Measurements from ENCODE around the gene NKX6-2.
A peak's percentile ranks its signal among the peaks of the same experiment; 100 is the strongest.
"Not testable (repeated sequence)": the region's sequence is repeated elsewhere in the genome, so short reads cannot be mapped to it uniquely, and the experiment has no call there.

NKX6-2 gene

DNA sequence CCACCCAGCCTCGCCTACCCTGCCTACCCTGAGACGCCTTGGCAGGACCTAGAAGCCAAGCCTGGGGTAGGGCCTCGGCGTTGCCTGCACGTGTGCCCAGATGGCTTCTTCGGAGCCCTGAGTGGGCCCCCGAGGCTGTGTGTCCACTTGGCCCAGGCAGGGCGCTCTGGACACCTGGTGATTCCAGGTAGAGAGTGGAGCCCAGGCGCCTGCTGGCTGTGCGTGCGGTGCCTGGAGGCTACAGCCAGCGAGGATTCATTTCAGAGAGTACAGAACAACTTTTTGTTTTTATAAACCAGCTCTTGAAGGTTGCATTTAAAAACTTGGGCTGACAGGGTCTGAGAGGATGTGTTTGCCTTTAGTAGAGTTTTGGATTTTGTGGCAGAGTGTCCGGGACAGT lies 40.0 kb downstream of the NKX6-2 start:
- H3K36me3 ChIP-seq (replicated peaks): peaks cover 8% of the 10 kb centered on the region
- no peaks in the 10 kb centered on the region for H3K27me3 ChIP-seq (replicated peaks)
- in situ Hi-C loops (cut with HindIII; ENCODE audit: low pct_ligation_motif_present, low sequenced_read_pairs): no loop called here
- TF ChIP-seq CTCF (IDR thresholded peaks at IDR 0.05; ENCODE audit: low read depth, low read length, missing control alignments): no peak
- no peak overlapping the region for H3K27ac ChIP-seq
- no peak overlapping the region for H3K4me3 ChIP-seq (ENCODE audit: low read depth, low read length)
- DNase-seq: no peak

GRCh38 chr10:132745511-132745910 lies 40.4 kb downstream of the NKX6-2 start:
- no peak overlapping the region for H3K4me3 ChIP-seq (ENCODE audit: low read depth, low read length)
- H3K27ac ChIP-seq: no peak overlapping the region
- peaks cover 8% of the 10 kb centered on the region for H3K36me3 ChIP-seq (replicated peaks)
- no peak for TF ChIP-seq CTCF (IDR thresholded peaks at IDR 0.05; ENCODE audit: low read depth, low read length, missing control alignments)
- in situ Hi-C loops (cut with HindIII; ENCODE audit: low pct_ligation_motif_present, low sequenced_read_pairs): no loop called here
- H3K27me3 ChIP-seq (replicated peaks): no peaks in the 10 kb centered on the region
- no peak for DNase-seq

GRCh38 chr10:132744839-132745238 lies 41.1 kb downstream of the NKX6-2 start:
- DNase-seq: no peak
- Histone ChIP-seq H3K36me3 (replicated peaks) (peaks cover 6% of the 10 kb centered on the region), H3K4me3 (ENCODE audit: low read depth, low read length) (no peak overlapping the region), H3K27ac (no peak overlapping the region), H3K27me3 (replicated peaks) (no peaks in the 10 kb centered on the region)
- in situ Hi-C loops (cut with HindIII; ENCODE audit: low pct_ligation_motif_present, low sequenced_read_pairs): no loop called here
- no peak for TF ChIP-seq CTCF (IDR thresholded peaks at IDR 0.05; ENCODE audit: low read depth, low read length, missing control alignments)

DNA sequence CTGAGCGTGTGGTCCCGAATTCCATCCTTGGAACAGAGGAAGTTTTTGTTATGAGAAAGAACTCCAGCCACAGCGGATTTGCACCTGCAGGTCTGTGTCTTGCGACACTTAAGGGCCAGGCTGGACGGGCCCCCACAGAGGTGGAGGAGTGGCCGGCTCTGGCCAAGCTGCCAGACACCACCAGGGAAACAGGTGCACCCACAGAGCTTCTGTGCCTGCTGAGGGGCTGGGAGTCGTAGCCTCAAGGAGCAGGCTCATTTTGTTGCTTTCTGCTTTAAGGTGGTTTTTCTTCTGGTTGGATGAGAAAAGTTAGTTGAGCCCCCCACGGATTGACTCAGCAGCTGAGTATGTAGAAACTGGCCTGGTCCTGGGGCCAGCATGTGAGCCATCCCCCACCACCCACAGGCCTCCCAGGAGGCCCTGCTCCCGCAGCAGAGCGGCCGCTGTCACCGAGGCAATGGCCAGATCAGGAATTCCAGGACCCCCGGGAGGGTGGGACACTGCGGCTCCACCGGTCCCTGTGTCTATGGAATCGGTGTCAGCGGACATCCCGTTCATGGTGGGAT lies 41.9 kb downstream of the NKX6-2 start:
- H3K36me3 ChIP-seq (replicated peaks): peaks cover 2% of the 10 kb centered on the region
- no peak for TF ChIP-seq CTCF (IDR thresholded peaks at IDR 0.05; ENCODE audit: low read depth, low read length, missing control alignments)
- in situ Hi-C loops (cut with HindIII; ENCODE audit: low pct_ligation_motif_present, low sequenced_read_pairs): no loop called here
- H3K27me3 ChIP-seq (replicated peaks): no peaks in the 10 kb centered on the region
- peak; percentile 62 for DNase-seq
- H3K4me3 ChIP-seq (ENCODE audit: low read depth, low read length): no peak overlapping the region
- H3K27ac ChIP-seq: peak overlapping the region; percentile 34

DNA sequence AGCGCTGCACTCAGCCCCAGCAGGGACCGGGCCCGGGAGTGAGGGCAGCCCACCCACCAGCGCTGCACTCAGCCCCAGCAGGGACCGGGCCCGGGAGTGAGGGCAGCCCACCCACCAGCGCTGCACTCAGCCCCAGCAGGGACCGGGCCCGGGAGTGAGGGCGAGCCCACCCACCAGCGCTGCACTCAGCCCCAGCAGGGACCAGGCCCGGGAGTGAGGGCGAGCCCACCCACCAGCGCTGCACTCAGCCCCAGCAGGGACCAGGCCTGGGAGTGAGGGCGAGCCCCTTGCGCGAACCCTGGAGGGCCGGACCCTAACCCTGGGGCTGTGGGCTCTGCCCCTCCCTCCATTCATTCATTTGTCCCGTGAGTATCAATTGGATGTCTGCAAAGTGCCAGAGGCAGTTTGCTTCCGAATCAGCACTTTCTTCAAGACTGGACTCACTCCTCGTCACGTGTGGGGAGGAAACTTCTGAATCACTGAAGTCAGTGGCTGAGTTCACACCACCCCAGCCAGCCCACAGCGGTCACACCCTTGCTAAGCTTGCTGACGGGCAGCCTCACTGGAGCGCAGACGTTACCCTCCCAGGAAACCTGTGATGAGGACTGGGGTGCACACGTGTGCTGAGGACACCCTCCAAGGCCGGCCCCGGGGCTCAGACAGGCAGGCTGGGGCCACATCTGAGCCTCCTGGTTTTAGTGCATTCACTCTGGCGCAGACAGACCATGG lies 42.6 kb downstream of the NKX6-2 start:
- DNase-seq: peak; percentile 77
- in situ Hi-C loops (cut with HindIII; ENCODE audit: low pct_ligation_motif_present, low sequenced_read_pairs); H3K4me3 ChIP-seq (ENCODE audit: low read depth, low read length); H3K27me3 ChIP-seq (replicated peaks); H3K36me3 ChIP-seq (replicated peaks): not testable (repeated sequence)
- H3K27ac ChIP-seq: peak overlapping the region; percentile 34

- Histone ChIP-seq H3K4me3 (ENCODE audit: low read depth, low read length) (no peak overlapping the region), H3K27ac (no peak overlapping the region), H3K27me3 (replicated peaks) (no peaks in the 10 kb centered on the region), H3K36me3 (replicated peaks) (peaks cover 2% of the 10 kb centered on the region)
- TF ChIP-seq CTCF (IDR thresholded peaks at IDR 0.05; ENCODE audit: low read depth, low read length, missing control alignments): no peak
- DNase-seq: no peak
- in situ Hi-C loops (cut with HindIII; ENCODE audit: low pct_ligation_motif_present, low sequenced_read_pairs): no loop called here
Observed at GRCh38 chr10:132742837-132743194, 43.1 kb downstream of the NKX6-2 start.

All from brain microvascular endothelial cell (primary cell).